A549 (cell line): ENCODE data around the gene ATP9B. TPM values are rescaled to one million over a fixed set of nuclear protein-coding genes. Genes with fewer than 3 reads are reported as not detected.

ENCODE experiments used
- ATAC-seq, 2 experiments: fragments of 200-7000 bp in 1 of 2; fragments of >200 bp in 1 of 2; cut with Nextera tagmentation in 1 of 2; cut with Tn5 transposase in 1 of 2; 3 replicates each; pipeline versions ENCODE4 v1.8.0 to v1.9.1; 2018 to 2020; ENCODE audit warnings: mild to moderate bottlenecking in 1 of 2, moderate library complexity in 1 of 2
- CTCF ChIA-PET: fragments of 300-600 bp; sonication (Branson Sonifier 250); formaldehyde crosslinking; extraction: SDS; loops from one replicate; lab custom pipeline; 2021; ENCODE audit warnings: antibody characterized with exemption, inconsistent platforms; lab: Yijun Ruan, JAX
- POLR2A ChIA-PET: fragments of 350-600 bp; formaldehyde crosslinking; extraction: SDS; loops from one replicate; lab custom pipeline; 2021; ENCODE audit warnings: antibody characterized with exemption, inconsistent platforms; lab: Yijun Ruan, JAX
- DNase-seq, 2 experiments: peaks; one replicate each; pipeline versions ENCODE4 v3.0.0 to v3.0.0-alpha.2; 2011 to 2016; ENCODE audit warnings: low read depth in 1 of 2, low spot score in 1 of 2
- FAIRE-seq: peaks from 2 replicates; lab custom pipeline; 2011; peaks lifted over from hg19 to GRCh38; lab: Jason Lieb, UNC
- H3K27ac ChIP-seq, 2 experiments: fragments of >200 bp; sonication (Bioruptor Twin); formaldehyde crosslinking; 3 replicates each; pipeline ENCODE4 v1.5.1; 2016 to 2017
- H3K4me1 ChIP-seq: fragments of >200 bp; sonication (Bioruptor Twin); formaldehyde crosslinking; 3 replicates; pipeline ENCODE4 v1.6.1; 2016
- H3K4me2 ChIP-seq: fragments of >200 bp; sonication (Bioruptor Twin); formaldehyde crosslinking; 3 replicates; pipeline ENCODE4 v1.6.1; 2016
- H3K4me3 ChIP-seq: fragments of >200 bp; sonication (Bioruptor Twin); formaldehyde crosslinking; 3 replicates; pipeline ENCODE4 v1.5.1; 2016
- H3K9me3 ChIP-seq: fragments of >200 bp; sonication (Bioruptor Twin); formaldehyde crosslinking; 3 replicates; pipeline ENCODE4 v1.6.1; 2016
- BCL3 ChIP-seq: fragments of >200 bp; sonication (Bioruptor Twin); formaldehyde crosslinking; IDR thresholded peaks from 3 replicates; pipeline ENCODE4 v1.6.1; 2016
- CBX8 ChIP-seq: fragments of 200-600 bp; sonication (generic); IDR thresholded peaks from 2 replicates; pipeline ENCODE4 v1.6.1; 2016
- CEBPB ChIP-seq, 2 experiments: fragments of >200 bp in 1 of 2; sonication (Bioruptor Twin) in 1 of 2; formaldehyde crosslinking in 1 of 2; IDR thresholded peaks; 2 replicates each; pipeline ENCODE4 v1.6.1; 2012 to 2016
- CHD2 ChIP-seq: fragments of 150-350 bp; IDR thresholded peaks from 2 replicates; pipeline ENCODE4 v1.6.1; 2014; ENCODE audit warnings: low read length; ENCODE audit not compliant: partially characterized antibody
- CTCF ChIP-seq: fragments of >200 bp; sonication (Bioruptor Twin); formaldehyde crosslinking; IDR thresholded peaks from 3 replicates; pipeline ENCODE4 v1.5.1; 2016
- EHF ChIP-seq: fragments of 250-450 bp; sonication (Bioruptor Pico); IDR thresholded peaks from 2 replicates; pipeline ENCODE4 v1.5.0; 2020; ENCODE audit warnings: mild to moderate bottlenecking
- ELK1 ChIP-seq: fragments of 150-350 bp; IDR thresholded peaks from 2 replicates; pipeline ENCODE4 v1.6.1; 2014; ENCODE audit warnings: low read depth, mild to moderate bottlenecking, low read length
- ESRRA ChIP-seq: fragments of 150-350 bp; IDR thresholded peaks from 2 replicates; pipeline ENCODE4 v1.6.1; 2014; ENCODE audit warnings: mild to moderate bottlenecking, low read length, borderline replicate concordance
- FOSB ChIP-seq: fragments of 250-450 bp; sonication (Bioruptor Pico); IDR thresholded peaks from 2 replicates; pipeline ENCODE4 v1.5.0; 2020; ENCODE audit warnings: mild to moderate bottlenecking, moderate library complexity
- HES2 ChIP-seq: fragments of >200 bp; sonication (Bioruptor Twin); formaldehyde crosslinking; IDR thresholded peaks from 2 replicates; pipeline ENCODE4 v1.6.1; 2016
- KDM1A ChIP-seq: fragments of 200-600 bp; sonication (generic); IDR thresholded peaks from 2 replicates; pipeline ENCODE4 v1.6.1; 2016; ENCODE audit warnings: low read depth, mild to moderate bottlenecking
- KDM5A ChIP-seq: fragments of 200-600 bp; sonication (generic); IDR thresholded peaks from 2 replicates; pipeline ENCODE4 v1.6.1; 2016; ENCODE audit warnings: antibody characterized with exemption, mild to moderate bottlenecking
- MAX ChIP-seq: IDR thresholded peaks from 2 replicates; pipeline ENCODE4 v1.6.1; 2012
- MAZ ChIP-seq: fragments of 150-350 bp; IDR thresholded peaks from 2 replicates; pipeline ENCODE4 v1.6.1; 2014; ENCODE audit warnings: antibody characterized with exemption, low read depth, low read length, borderline replicate concordance
- MYC ChIP-seq: IDR thresholded peaks from 2 replicates; pipeline ENCODE4 v1.6.1; 2012; ENCODE audit warnings: mild to moderate bottlenecking, inconsistent platforms, low read length, improper control_type of control experiment, borderline replicate concordance
- NR3C1 ChIP-seq: fragments of >200 bp; sonication (Bioruptor Twin); formaldehyde crosslinking; IDR thresholded peaks from 3 replicates; pipeline ENCODE4 v1.6.1; 2017
- POLR2A ChIP-seq: IDR thresholded peaks from 2 replicates; pipeline ENCODE4 v1.6.1; 2012; ENCODE audit warnings: mild to moderate bottlenecking, low read length
- POLR2AphosphoS2 ChIP-seq: conservative IDR thresholded peaks from 2 replicates; pipeline ENCODE4 v1.6.1; 2012; ENCODE audit warnings: low read length, improper control_type of control experiment, inconsistent platforms
- RAD21 ChIP-seq, 2 experiments: fragments of >200 bp in 1 of 2; sonication (Bioruptor Twin) in 1 of 2; formaldehyde crosslinking in 1 of 2; IDR thresholded peaks in 1 of 2; conservative IDR thresholded peaks in 1 of 2; 2 replicates in 1 of 2; 3 replicates in 1 of 2; pipeline ENCODE4 v1.6.1; 2012 to 2018; ENCODE audit warnings: inconsistent platforms in 1 of 2
- RFX5 ChIP-seq: fragments of 450-650 bp; IDR thresholded peaks from 2 replicates; pipeline ENCODE4 v1.7.1; 2014; ENCODE audit warnings: antibody characterized with exemption, mild to moderate bottlenecking, moderate library complexity
- SMC3 ChIP-seq: fragments of >200 bp; sonication (Bioruptor Twin); formaldehyde crosslinking; IDR thresholded peaks from 3 replicates; pipeline ENCODE4 v1.6.1; 2018; ENCODE audit warnings: inconsistent platforms
- SREBF2 ChIP-seq: fragments of 450-650 bp; IDR thresholded peaks from 2 replicates; pipeline ENCODE4 v1.6.1; 2014; ENCODE audit warnings: mild to moderate bottlenecking, moderate library complexity
- TFCP2L1 ChIP-seq: fragments of 250-450 bp; sonication (Bioruptor Pico); IDR thresholded peaks from 2 replicates; pipeline ENCODE4 v1.5.0; 2021; ENCODE audit warnings: mild to moderate bottlenecking
- TP53 ChIP-seq: fragments of 250-450 bp; sonication (Bioruptor Pico); IDR thresholded peaks from 2 replicates; pipeline ENCODE4 v1.5.0; 2021; ENCODE audit warnings: mild to moderate bottlenecking, moderate library complexity
- ZSCAN20 ChIP-seq: fragments of 250-450 bp; sonication (Bioruptor Pico); IDR thresholded peaks from 2 replicates; pipeline ENCODE4 v1.8.0; 2022; ENCODE audit warnings: mild to moderate bottlenecking, moderate library complexity
- WGBS: methylation state at CpG from one replicate; pipeline ENCODE4 v1.1.6; 2017; ENCODE audit errors: missing lambda C conversion rate; 5-methylcytosine and 5-hydroxymethylcytosine counted together
- polyA plus RNA-seq, 4 experiments: library from polyadenylated mRNA; depleted of rRNA in 3 of 4; stranded (reverse); fragments of >200 nt; fragmentation: RNase III in 1 of 4; extraction: RNeasy Plus Mini Kit Qiagen cat#74134 plus additional on column Dnase treatment in 1 of 4; gene quantifications; 2 replicates in 3 of 4; 3 replicates in 1 of 4; pipeline ENCODE4 v1.2.3, GENCODE V29; 2011 to 2017

The ATP9B gene
- polyA plus RNA-seq, 2 of the 4 experiments (the other 2 are of a cell fraction): 22.6 to 35.7 TPM

- Histone ChIP-seq H3K27ac (no peak overlapping the region), H3K4me2 (no peak overlapping the region), H3K9me3 (no peaks in the 10 kb centered on the region), H3K4me3 (no peak overlapping the region), H3K4me1 (no peaks in the 10 kb centered on the region)
- ChIA-PET POLR2A (no interaction called here), CTCF (no interaction called here)
- 82% methylated on average over 12 of the region's 12 CpGs for WGBS
- TF ChIP-seq HES2 (no peak), NR3C1 (no peak), KDM1A (no peak), RAD21 (conservative IDR thresholded peaks at IDR 0.05 in 1 of 2, IDR thresholded peaks at IDR 0.05 in 1 of 2) (no peak), MYC (no peak), SREBF2 (no peak)
- ATAC-seq (no peak), FAIRE-seq (no peak), DNase-seq (no peak)
These were observed 335.3 kb downstream of the ATP9B start for GRCh38 chr18:79404567-79404910.

- Histone ChIP-seq H3K4me2 (no peak overlapping the region), H3K27ac (no peak overlapping the region), H3K4me3 (no peak overlapping the region), H3K9me3 (no peaks in the 10 kb centered on the region), H3K4me1 (no peaks in the 10 kb centered on the region)
- ATAC-seq (no peak), FAIRE-seq (no peak), DNase-seq (no peak)
- CTCF ChIA-PET: no interaction called here
- 77% methylated on average over 21 of the region's 23 CpGs for WGBS
- TF ChIP-seq TFCP2L1 (CRISPR knock-in tag) (no peak), MAX (no peak), TP53 (no peak), SMC3 (no peak), POLR2A (no peak), CHD2 (no peak), EHF (CRISPR knock-in tag) (no peak), KDM5A (no peak), MAZ (no peak), ELK1 (no peak), CBX8 (no peak), RFX5 (no peak), FOSB (no peak), POLR2AphosphoS2 (no peak), CTCF (no peak), CEBPB (IDR thresholded peaks at IDR 0.05) (no peak), ZSCAN20 (CRISPR knock-in tag) (no peak), BCL3 (no peak), ESRRA (no peak)
- POLR2A ChIA-PET: no interaction called here
These were observed 336.0 kb downstream of the ATP9B start for GRCh38 chr18:79405019-79405780.
